22Rv1 (cell line): ENCODE measurements around the gene CCT7.

Experiments used
- ZFX ChIP-seq: fragments of 450-650 bp; IDR thresholded peaks from 2 replicates; pipeline ENCODE4 v1.6.1; 2017; ENCODE audit warnings: antibody characterized with exemption, borderline replicate concordance
- TF ChIP-seq, protein P1 (sequence below): fragments of 450-650 bp; IDR thresholded peaks from 2 replicates; pipeline ENCODE4 v1.5.1; 2017; ENCODE audit warnings: mild to moderate bottlenecking

DNA sequence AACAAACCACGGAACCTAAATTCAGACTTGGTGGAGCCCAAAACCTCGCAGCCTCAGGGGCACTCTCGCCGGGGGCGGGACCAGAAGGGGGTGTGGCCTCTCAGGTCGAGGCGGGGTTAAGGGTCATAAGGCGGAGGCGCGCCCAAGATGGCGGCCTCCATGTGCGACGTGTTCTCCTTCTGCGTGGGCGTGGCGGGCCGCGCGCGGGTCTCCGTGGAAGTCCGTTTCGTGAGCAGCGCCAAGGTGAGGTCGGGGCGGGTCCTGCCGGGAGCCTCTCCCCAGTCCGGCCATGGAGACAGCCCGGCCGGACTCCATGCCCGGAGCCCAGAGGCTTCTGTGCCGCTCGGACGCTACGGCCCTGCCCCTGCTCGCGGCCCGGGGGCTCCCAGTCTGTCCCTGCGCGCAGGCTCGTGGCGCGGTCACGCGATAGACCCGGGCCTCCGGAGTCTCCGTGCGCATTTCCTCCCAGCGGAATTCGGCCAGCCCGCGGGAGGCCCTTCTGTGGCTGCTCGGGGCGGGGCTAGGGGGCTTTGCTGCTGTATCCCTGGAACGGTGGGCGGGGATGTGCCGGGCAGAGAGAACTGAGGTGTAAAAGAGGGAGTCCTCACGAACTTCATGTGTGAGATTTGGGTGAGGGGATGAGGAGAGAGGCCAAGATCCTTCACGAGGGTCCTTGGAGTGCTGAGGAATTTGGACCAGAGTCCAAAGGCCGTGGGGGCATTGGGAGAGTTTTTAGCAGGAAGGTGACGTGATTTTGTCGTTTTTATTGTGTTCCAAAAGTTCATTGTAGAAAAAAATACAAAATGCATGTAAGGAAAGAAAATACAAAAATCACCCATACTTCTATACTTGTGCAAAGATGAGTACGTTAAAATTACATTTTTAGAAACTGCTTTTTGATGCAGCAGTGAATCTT is 19.7 kb upstream of the CCT7 start, which contains the start of gene SMYD5:
- TF ChIP-seq, protein P1, sequence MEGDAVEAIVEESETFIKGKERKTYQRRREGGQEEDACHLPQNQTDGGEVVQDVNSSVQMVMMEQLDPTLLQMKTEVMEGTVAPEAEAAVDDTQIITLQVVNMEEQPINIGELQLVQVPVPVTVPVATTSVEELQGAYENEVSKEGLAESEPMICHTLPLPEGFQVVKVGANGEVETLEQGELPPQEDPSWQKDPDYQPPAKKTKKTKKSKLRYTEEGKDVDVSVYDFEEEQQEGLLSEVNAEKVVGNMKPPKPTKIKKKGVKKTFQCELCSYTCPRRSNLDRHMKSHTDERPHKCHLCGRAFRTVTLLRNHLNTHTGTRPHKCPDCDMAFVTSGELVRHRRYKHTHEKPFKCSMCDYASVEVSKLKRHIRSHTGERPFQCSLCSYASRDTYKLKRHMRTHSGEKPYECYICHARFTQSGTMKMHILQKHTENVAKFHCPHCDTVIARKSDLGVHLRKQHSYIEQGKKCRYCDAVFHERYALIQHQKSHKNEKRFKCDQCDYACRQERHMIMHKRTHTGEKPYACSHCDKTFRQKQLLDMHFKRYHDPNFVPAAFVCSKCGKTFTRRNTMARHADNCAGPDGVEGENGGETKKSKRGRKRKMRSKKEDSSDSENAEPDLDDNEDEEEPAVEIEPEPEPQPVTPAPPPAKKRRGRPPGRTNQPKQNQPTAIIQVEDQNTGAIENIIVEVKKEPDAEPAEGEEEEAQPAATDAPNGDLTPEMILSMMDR = no peak
- no peak for TF ChIP-seq ZFX
